Measurements from ENCODE around the gene ETNK1.

Gene ETNK1

GRCh38 chr12:22656831-22657230, 31.9 kb downstream of the ETNK1 start:
- no peaks in the 10 kb centered on the region for H3K27me3 ChIP-seq (ENCODE audit: insufficient read depth, poor library complexity, severe bottlenecking)
- DNase-seq (ENCODE audit: low read depth in 1 of 2, low spot score in 1 of 2) = no peak
- H3K4me3 ChIP-seq (replicated peaks; ENCODE audit: insufficient read depth, low read length) = no peak overlapping the region
- H3K27ac ChIP-seq (replicated peaks) = no peak overlapping the region
- TF ChIP-seq REST (IDR thresholded peaks at IDR 0.05; ENCODE audit: insufficient replicate concordance, low read depth) = no peak
- no peak for TF ChIP-seq SPI1 (IDR thresholded peaks at IDR 0.05; ENCODE audit: borderline replicate concordance, low read depth)
- TF ChIP-seq CTCF (IDR thresholded peaks at IDR 0.05; ENCODE audit: insufficient read depth, low read length) = no peak
- TF ChIP-seq POLR2AphosphoS5 (IDR thresholded peaks at IDR 0.05; ENCODE audit: low read depth) = no peak
- no peak for TF ChIP-seq GABPA (IDR thresholded peaks at IDR 0.05; ENCODE audit: low read depth)

- TF ChIP-seq POLR2AphosphoS5 (IDR thresholded peaks at IDR 0.05; ENCODE audit: low read depth) (no peak), CTCF (IDR thresholded peaks at IDR 0.05; ENCODE audit: insufficient read depth, low read length) (no peak), REST (IDR thresholded peaks at IDR 0.05; ENCODE audit: insufficient replicate concordance, low read depth) (no peak), GABPA (IDR thresholded peaks at IDR 0.05; ENCODE audit: low read depth) (no peak), SPI1 (IDR thresholded peaks at IDR 0.05; ENCODE audit: borderline replicate concordance, low read depth) (no peak)
These were observed 32.6 kb downstream of the ETNK1 start for GRCh38 chr12:22657538-22657937.

GRCh38 chr12:22658214-22658613, 33.2 kb downstream of the ETNK1 start:
- TF ChIP-seq POLR2AphosphoS5 (IDR thresholded peaks at IDR 0.05; ENCODE audit: low read depth) = no peak
- TF ChIP-seq SPI1 (IDR thresholded peaks at IDR 0.05; ENCODE audit: borderline replicate concordance, low read depth) = no peak
- no peak for TF ChIP-seq CTCF (IDR thresholded peaks at IDR 0.05; ENCODE audit: insufficient read depth, low read length)
- TF ChIP-seq REST (IDR thresholded peaks at IDR 0.05; ENCODE audit: insufficient replicate concordance, low read depth) = no peak
- no peak for TF ChIP-seq GABPA (IDR thresholded peaks at IDR 0.05; ENCODE audit: low read depth)
- DNase-seq (ENCODE audit: low read depth in 1 of 2, low spot score in 1 of 2) = no peak
- Histone ChIP-seq H3K27me3 (ENCODE audit: insufficient read depth, poor library complexity, severe bottlenecking) (no peaks in the 10 kb centered on the region), H3K4me3 (replicated peaks; ENCODE audit: insufficient read depth, low read length) (no peak overlapping the region), H3K27ac (replicated peaks) (no peak overlapping the region)

More at GRCh38 chr12:22657538-22657937, 32.6 kb downstream of the ETNK1 start:
- no peaks in the 10 kb centered on the region for H3K27me3 ChIP-seq (ENCODE audit: insufficient read depth, poor library complexity, severe bottlenecking)
- no peak for DNase-seq (ENCODE audit: low read depth in 1 of 2, low spot score in 1 of 2)
- H3K27ac ChIP-seq (replicated peaks) = no peak overlapping the region
- H3K4me3 ChIP-seq (replicated peaks; ENCODE audit: insufficient read depth, low read length) = no peak overlapping the region
